ENCODE measurements around the gene ARHGAP25. TPM values are rescaled to one million over a fixed set of nuclear protein-coding genes. Genes with fewer than 3 reads are reported as not detected.

ARHGAP25 gene
- total and polyA plus RNA-seq, 4 donors, result 3.5 to 7.0 (median 5.3) TPM

GRCh38 chr2:68686178-68686577 is 48.4 kb upstream of the ARHGAP25 start (continued):
- TF ChIP-seq JUND (IDR thresholded peaks at IDR 0.05), result no peak
- TF ChIP-seq FOXA2 (IDR thresholded peaks at IDR 0.05), result no peak
- TF ChIP-seq, protein P1, sequence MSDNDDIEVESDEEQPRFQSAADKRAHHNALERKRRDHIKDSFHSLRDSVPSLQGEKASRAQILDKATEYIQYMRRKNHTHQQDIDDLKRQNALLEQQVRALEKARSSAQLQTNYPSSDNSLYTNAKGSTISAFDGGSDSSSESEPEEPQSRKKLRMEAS (IDR thresholded peaks at IDR 0.05), result no peak

- Histone ChIP-seq H3K27ac (ENCODE audit: low read depth in 1 of 2, low read length in 2 of 2) (no peak overlapping the region), H3K27me3 (ENCODE audit: control insufficient read depth in 4 of 4, insufficient read depth in 4 of 4, low read length in 3 of 4) (no peaks in the 10 kb centered on the region), H3K36me3 (ENCODE audit: control insufficient read depth in 4 of 4, insufficient read depth in 3 of 4, low read depth in 1 of 4, low read length in 3 of 4) (no peaks in the 10 kb centered on the region), H3K9ac (ENCODE audit: low read depth in 1 of 2, low read length in 2 of 2) (no peak overlapping the region), H3K4me3 (ENCODE audit: low read depth in 1 of 3, low read length in 3 of 3) (no peak overlapping the region), H3K4me1 (ENCODE audit: control insufficient read depth in 4 of 4, insufficient read depth in 4 of 4, low read length in 3 of 4) (no peaks in the 10 kb centered on the region), H3K9me3 (ENCODE audit: control insufficient read depth in 4 of 4, low read length in 3 of 4) (no peaks in the 10 kb centered on the region)
- 94% methylated on average over 1 of the region's 1 CpG for WGBS
- no peak for DNase-seq (ENCODE audit: low spot score)
- TF ChIP-seq, protein P2, sequence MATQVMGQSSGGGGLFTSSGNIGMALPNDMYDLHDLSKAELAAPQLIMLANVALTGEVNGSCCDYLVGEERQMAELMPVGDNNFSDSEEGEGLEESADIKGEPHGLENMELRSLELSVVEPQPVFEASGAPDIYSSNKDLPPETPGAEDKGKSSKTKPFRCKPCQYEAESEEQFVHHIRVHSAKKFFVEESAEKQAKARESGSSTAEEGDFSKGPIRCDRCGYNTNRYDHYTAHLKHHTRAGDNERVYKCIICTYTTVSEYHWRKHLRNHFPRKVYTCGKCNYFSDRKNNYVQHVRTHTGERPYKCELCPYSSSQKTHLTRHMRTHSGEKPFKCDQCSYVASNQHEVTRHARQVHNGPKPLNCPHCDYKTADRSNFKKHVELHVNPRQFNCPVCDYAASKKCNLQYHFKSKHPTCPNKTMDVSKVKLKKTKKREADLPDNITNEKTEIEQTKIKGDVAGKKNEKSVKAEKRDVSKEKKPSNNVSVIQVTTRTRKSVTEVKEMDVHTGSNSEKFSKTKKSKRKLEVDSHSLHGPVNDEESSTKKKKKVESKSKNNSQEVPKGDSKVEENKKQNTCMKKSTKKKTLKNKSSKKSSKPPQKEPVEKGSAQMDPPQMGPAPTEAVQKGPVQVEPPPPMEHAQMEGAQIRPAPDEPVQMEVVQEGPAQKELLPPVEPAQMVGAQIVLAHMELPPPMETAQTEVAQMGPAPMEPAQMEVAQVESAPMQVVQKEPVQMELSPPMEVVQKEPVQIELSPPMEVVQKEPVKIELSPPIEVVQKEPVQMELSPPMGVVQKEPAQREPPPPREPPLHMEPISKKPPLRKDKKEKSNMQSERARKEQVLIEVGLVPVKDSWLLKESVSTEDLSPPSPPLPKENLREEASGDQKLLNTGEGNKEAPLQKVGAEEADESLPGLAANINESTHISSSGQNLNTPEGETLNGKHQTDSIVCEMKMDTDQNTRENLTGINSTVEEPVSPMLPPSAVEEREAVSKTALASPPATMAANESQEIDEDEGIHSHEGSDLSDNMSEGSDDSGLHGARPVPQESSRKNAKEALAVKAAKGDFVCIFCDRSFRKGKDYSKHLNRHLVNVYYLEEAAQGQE (IDR thresholded peaks at IDR 0.05), result no peak
- no peak for TF ChIP-seq TAF1 (conservative IDR thresholded peaks at IDR 0.05)
- TF ChIP-seq HNF4G (IDR thresholded peaks at IDR 0.05), result no peak
- TF ChIP-seq, protein P3, sequence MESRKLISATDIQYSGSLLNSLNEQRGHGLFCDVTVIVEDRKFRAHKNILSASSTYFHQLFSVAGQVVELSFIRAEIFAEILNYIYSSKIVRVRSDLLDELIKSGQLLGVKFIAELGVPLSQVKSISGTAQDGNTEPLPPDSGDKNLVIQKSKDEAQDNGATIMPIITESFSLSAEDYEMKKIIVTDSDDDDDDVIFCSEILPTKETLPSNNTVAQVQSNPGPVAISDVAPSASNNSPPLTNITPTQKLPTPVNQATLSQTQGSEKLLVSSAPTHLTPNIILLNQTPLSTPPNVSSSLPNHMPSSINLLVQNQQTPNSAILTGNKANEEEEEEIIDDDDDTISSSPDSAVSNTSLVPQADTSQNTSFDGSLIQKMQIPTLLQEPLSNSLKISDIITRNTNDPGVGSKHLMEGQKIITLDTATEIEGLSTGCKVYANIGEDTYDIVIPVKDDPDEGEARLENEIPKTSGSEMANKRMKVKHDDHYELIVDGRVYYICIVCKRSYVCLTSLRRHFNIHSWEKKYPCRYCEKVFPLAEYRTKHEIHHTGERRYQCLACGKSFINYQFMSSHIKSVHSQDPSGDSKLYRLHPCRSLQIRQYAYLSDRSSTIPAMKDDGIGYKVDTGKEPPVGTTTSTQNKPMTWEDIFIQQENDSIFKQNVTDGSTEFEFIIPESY (IDR thresholded peaks at IDR 0.05), result no peak
- no peak for TF ChIP-seq FOXA1 (IDR thresholded peaks at IDR 0.05)
- TF ChIP-seq CTCF (IDR thresholded peaks at IDR 0.05; ENCODE audit: low read depth, low read length, missing input control), result no peak
- no peak for TF ChIP-seq HNF4A (conservative IDR thresholded peaks at IDR 0.05)
- TF ChIP-seq SP1 (IDR thresholded peaks at IDR 0.05), result no peak
- no peak for TF ChIP-seq EGR1 (IDR thresholded peaks at IDR 0.05; ENCODE audit: low read depth in 2 of 2)
- no peak for TF ChIP-seq RAD21 (IDR thresholded peaks at IDR 0.05)
- no peak for TF ChIP-seq JUND (IDR thresholded peaks at IDR 0.05)
- no peak for TF ChIP-seq NR2F2 (IDR thresholded peaks at IDR 0.05)
- TF ChIP-seq YY1 (IDR thresholded peaks at IDR 0.05), result no peak
- TF ChIP-seq, protein P4, sequence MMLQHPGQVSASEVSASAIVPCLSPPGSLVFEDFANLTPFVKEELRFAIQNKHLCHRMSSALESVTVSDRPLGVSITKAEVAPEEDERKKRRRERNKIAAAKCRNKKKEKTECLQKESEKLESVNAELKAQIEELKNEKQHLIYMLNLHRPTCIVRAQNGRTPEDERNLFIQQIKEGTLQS (IDR thresholded peaks at IDR 0.05), result no peak
These were observed 47.6 kb upstream of the ARHGAP25 start for GRCh38 chr2:68687018-68687417.
